Endodermal cell (in vitro differentiated cells): ENCODE results near the gene EDARADD. TPM values are rescaled to one million over a fixed set of nuclear protein-coding genes. Genes with fewer than 3 reads are reported as not detected.

Experiments
- DNase-seq: peaks from one replicate; pipeline ENCODE4 v3.0.0-alpha.2; 2017
- H3K27ac ChIP-seq: 2 replicates; pipeline ENCODE4 v1.5.1; 2013; ENCODE audit warnings: mild to moderate bottlenecking, low read depth, low read length, moderate library complexity
- H3K27me3 ChIP-seq: 2 replicates; pipeline ENCODE4 v1.6.1; 2013; ENCODE audit warnings: mild to moderate bottlenecking, low read length, moderate library complexity; ENCODE audit not compliant: insufficient read depth, control insufficient read depth, poor library complexity, severe bottlenecking
- H3K36me3 ChIP-seq: 2 replicates; pipeline ENCODE4 v1.7.0; 2013; ENCODE audit warnings: mild to moderate bottlenecking, low read length, moderate library complexity; ENCODE audit not compliant: control insufficient read depth, insufficient read depth
- H3K4me1 ChIP-seq: one replicate; pipeline ENCODE4 v1.7.0; 2013; ENCODE audit warnings: low read length; ENCODE audit not compliant: control insufficient read depth, insufficient read depth
- H3K4me3 ChIP-seq: 2 replicates; pipeline ENCODE4 v1.5.1; 2013; ENCODE audit warnings: mild to moderate bottlenecking, low read length, moderate library complexity
- H3K9ac ChIP-seq: 2 replicates; pipeline ENCODE4 v1.6.1; 2013; ENCODE audit warnings: mild to moderate bottlenecking, low read length, moderate library complexity; ENCODE audit not compliant: poor library complexity, severe bottlenecking; ENCODE audit errors: extremely low read depth
- H3K9me3 ChIP-seq: 2 replicates; pipeline ENCODE4 v1.6.1; 2013; ENCODE audit warnings: mild to moderate bottlenecking, low read length, moderate library complexity; ENCODE audit not compliant: control insufficient read depth
- H3K27ac Mint-ChIP-seq: 2 replicates; pipeline ENCODE4 v1.8.0; 2020; ENCODE audit warnings: mixed read lengths
- H3K27me3 Mint-ChIP-seq: 2 replicates; pipeline ENCODE4 v1.8.0; 2021; ENCODE audit warnings: mild to moderate bottlenecking, mixed read lengths; ENCODE audit not compliant: insufficient read depth
- H3K36me3 Mint-ChIP-seq: 2 replicates; pipeline ENCODE4 v1.8.0; 2020; ENCODE audit warnings: low read depth, mixed read lengths
- H3K4me1 Mint-ChIP-seq: 2 replicates; pipeline ENCODE4 v1.8.0; 2020; ENCODE audit warnings: mixed read lengths
- H3K4me3 Mint-ChIP-seq: 2 replicates; pipeline ENCODE4 v1.8.0; 2020; ENCODE audit warnings: mild to moderate bottlenecking, moderate library complexity, mixed read lengths
- H3K9me3 Mint-ChIP-seq: 2 replicates; pipeline ENCODE4 v1.8.0; 2020; ENCODE audit warnings: mild to moderate bottlenecking, mixed read lengths
- CTCF ChIP-seq: fragments of 200-600 bp; sonication (generic); conservative IDR thresholded peaks from 2 replicates; pipeline ENCODE4 v1.5.0; 2021; ENCODE audit warnings: antibody characterized with exemption, mild to moderate bottlenecking
- WGBS, 2 experiments: methylation state at CpG; one replicate each; pipeline versions ENCODE4 v1.1.5 to v1.1.7; 2013; ENCODE audit warnings: missing lambda C conversion rate in 2 of 2, mixed read lengths in 1 of 2; ENCODE audit not compliant: insufficient coverage in 1 of 2, insufficient read length in 1 of 2; 5-methylcytosine and 5-hydroxymethylcytosine counted together
- total RNA-seq, 2 donors: library from RNA; stranded (reverse); fragmentation: NEBNext Ultra II Directional in 1 of 2; extraction: Animal tissue kit (Norgen Biotek cat#: 25700) in 1 of 2; gene quantifications; 2 replicates in 1 of 2; 3 replicates in 1 of 2; pipeline ENCODE4 v1.2.1, GENCODE V29; 2021

The EDARADD gene
- total RNA-seq, 2 donors from 2014 or later: 5.0 to 5.5 TPM

GRCh38 chr1:236433819-236434315 lies 39.8 kb downstream of the EDARADD start:
- no peaks in the 10 kb centered on the region for H3K4me1 Mint-ChIP-seq
- TF ChIP-seq CTCF: no peak
- no peaks in the 10 kb centered on the region for H3K4me1 ChIP-seq
- H3K36me3 Mint-ChIP-seq: peaks cover 31% of the 10 kb centered on the region
- H3K27ac ChIP-seq: no peak overlapping the region
- H3K36me3 ChIP-seq: peaks cover 9% of the 10 kb centered on the region
- H3K27me3 ChIP-seq: no peaks in the 10 kb centered on the region
- DNase-seq: no peak
- no peak overlapping the region for H3K4me3 ChIP-seq
- H3K9ac ChIP-seq: no peak overlapping the region
- H3K9me3 Mint-ChIP-seq: peaks cover 15% of the 10 kb centered on the region
- no peak overlapping the region for H3K4me3 Mint-ChIP-seq
- 98 to 100% methylated on average over 3 to 6 of the region's 6 CpGs for WGBS, 2 experiments
- H3K27me3 Mint-ChIP-seq: peaks cover 4% of the 10 kb centered on the region
- H3K27ac Mint-ChIP-seq: no peak overlapping the region
- H3K9me3 ChIP-seq: peaks cover 10% of the 10 kb centered on the region

DNA sequence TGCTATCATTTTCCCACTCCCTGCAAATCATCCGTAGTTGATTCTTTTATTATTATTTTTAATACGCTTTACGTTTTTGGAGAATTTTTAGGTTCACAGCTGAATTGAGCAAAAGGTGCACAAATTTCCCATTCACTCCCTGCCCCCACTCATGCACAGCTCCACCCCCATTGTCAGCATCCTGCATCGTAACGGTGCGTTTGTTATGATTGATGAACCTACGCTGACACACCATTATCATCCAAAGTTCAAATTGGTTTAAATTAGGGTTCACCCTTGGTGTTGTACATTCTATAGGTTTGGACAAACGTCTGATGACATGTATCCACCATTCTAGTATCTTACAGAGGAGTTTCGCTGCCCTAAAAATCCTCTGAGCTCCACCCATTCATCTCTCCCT lies 44.5 kb downstream of the EDARADD start:
- Histone ChIP-seq H3K9me3 (peaks cover 23% of the 10 kb centered on the region), H3K36me3 (peaks cover 7% of the 10 kb centered on the region), H3K27ac (no peak overlapping the region), H3K4me1 (no peaks in the 10 kb centered on the region), H3K9ac (no peak overlapping the region), H3K4me3 (peak overlapping the region; percentile 18), H3K27me3 (no peaks in the 10 kb centered on the region)
- peaks cover 20% of the 10 kb centered on the region for H3K36me3 Mint-ChIP-seq
- WGBS, 2 experiments: 90 to 98% methylated on average over 3 to 9 of the region's 9 CpGs
- no peak overlapping the region for H3K4me3 Mint-ChIP-seq
- no peak for TF ChIP-seq CTCF
- no peak for DNase-seq
- H3K27me3 Mint-ChIP-seq: peaks cover 13% of the 10 kb centered on the region
- H3K27ac Mint-ChIP-seq: no peak overlapping the region
- peaks cover 22% of the 10 kb centered on the region for H3K9me3 Mint-ChIP-seq
- peaks cover 4% of the 10 kb centered on the region for H3K4me1 Mint-ChIP-seq

- Histone ChIP-seq H3K36me3 (peaks cover 7% of the 10 kb centered on the region), H3K27ac (no peak overlapping the region), H3K9me3 (peaks cover 31% of the 10 kb centered on the region), H3K4me1 (no peaks in the 10 kb centered on the region), H3K27me3 (no peaks in the 10 kb centered on the region), H3K9ac (no peak overlapping the region), H3K4me3 (no peak overlapping the region)
- no peak overlapping the region for H3K4me3 Mint-ChIP-seq
- no peak for DNase-seq
- peaks cover 4% of the 10 kb centered on the region for H3K4me1 Mint-ChIP-seq
- peaks cover 13% of the 10 kb centered on the region for H3K27me3 Mint-ChIP-seq
- peaks cover 28% of the 10 kb centered on the region for H3K9me3 Mint-ChIP-seq
- 94 to 100% methylated on average over 2 of the region's 2 CpGs for WGBS, 2 experiments
- H3K36me3 Mint-ChIP-seq: peaks cover 27% of the 10 kb centered on the region
- TF ChIP-seq CTCF: no peak
- no peak overlapping the region for H3K27ac Mint-ChIP-seq
Observed at GRCh38 chr1:236440373-236440772, 46.3 kb downstream of the EDARADD start.
